ENCODE results near the gene MTMR3.

DNA sequence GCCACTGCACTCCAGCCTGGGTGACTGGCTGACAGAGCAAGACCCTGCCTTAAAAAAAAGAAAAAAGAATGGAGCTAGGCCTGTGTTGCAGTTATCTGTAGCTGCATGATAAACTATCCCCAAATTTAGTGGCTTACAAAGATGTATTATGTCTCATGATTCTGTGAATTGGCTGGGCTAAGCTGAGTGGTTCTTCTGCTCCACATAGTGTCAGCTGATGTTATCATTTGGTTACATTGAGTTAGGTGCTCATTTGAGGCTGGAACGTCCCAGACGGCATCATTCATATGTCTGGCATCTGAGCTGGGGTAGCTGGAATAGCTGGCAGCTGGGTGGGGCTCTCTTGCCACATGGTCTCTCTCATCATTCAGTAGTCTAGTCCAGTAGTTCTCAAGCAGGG, 36.7 kb upstream of the MTMR3 start:
- TF ChIP-seq, protein P1, sequence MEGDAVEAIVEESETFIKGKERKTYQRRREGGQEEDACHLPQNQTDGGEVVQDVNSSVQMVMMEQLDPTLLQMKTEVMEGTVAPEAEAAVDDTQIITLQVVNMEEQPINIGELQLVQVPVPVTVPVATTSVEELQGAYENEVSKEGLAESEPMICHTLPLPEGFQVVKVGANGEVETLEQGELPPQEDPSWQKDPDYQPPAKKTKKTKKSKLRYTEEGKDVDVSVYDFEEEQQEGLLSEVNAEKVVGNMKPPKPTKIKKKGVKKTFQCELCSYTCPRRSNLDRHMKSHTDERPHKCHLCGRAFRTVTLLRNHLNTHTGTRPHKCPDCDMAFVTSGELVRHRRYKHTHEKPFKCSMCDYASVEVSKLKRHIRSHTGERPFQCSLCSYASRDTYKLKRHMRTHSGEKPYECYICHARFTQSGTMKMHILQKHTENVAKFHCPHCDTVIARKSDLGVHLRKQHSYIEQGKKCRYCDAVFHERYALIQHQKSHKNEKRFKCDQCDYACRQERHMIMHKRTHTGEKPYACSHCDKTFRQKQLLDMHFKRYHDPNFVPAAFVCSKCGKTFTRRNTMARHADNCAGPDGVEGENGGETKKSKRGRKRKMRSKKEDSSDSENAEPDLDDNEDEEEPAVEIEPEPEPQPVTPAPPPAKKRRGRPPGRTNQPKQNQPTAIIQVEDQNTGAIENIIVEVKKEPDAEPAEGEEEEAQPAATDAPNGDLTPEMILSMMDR (IDR thresholded peaks at IDR 0.05): no peak
- TF ChIP-seq POLR2A (IDR thresholded peaks at IDR 0.05) (no peak), EP300 (IDR thresholded peaks at IDR 0.05) (no peak), POLR2AphosphoS5 (IDR thresholded peaks at IDR 0.05) (no peak)
